SU-DHL-6 (cell line): ENCODE data around the gene KCNC1.

Experiments
- H2AFZ ChIP-seq: fragments of 200-600 bp; sonication (generic); 2 replicates; pipeline ENCODE4 v1.6.1; 2014; ENCODE audit warnings: low read depth, mild to moderate bottlenecking, moderate library complexity, mixed read lengths, antibody characterized with exemption, low read length; ENCODE audit not compliant: severe bottlenecking
- H3F3A ChIP-seq: fragments of 200-600 bp; shearing (Covaris generic); 2 replicates; pipeline ENCODE4 v1.6.0; 2016; ENCODE audit warnings: antibody characterized with exemption, mild to moderate bottlenecking; ENCODE audit not compliant: insufficient read depth
- H3K27ac ChIP-seq: fragments of 200-600 bp; sonication (generic); 2 replicates; pipeline ENCODE4 v1.5.1; 2016; ENCODE audit warnings: low read depth, mild to moderate bottlenecking, low read length, moderate library complexity, mixed read lengths
- H3K27me3 ChIP-seq: fragments of 200-600 bp; sonication (generic), shearing (Covaris generic); 2 replicates; pipeline ENCODE4 v1.6.0; 2014; ENCODE audit warnings: mild to moderate bottlenecking, low read length
- H3K36me3 ChIP-seq: fragments of 200-600 bp; sonication (generic); 2 replicates; pipeline ENCODE4 v1.6.1; 2014; ENCODE audit warnings: mild to moderate bottlenecking, low read length, mixed read lengths
- H3K4me2 ChIP-seq: fragments of 300-600, 200-600 bp; shearing (Covaris generic), sonication (generic); 2 replicates; pipeline ENCODE4 v1.6.0; 2014; ENCODE audit warnings: low read length, low read depth, mild to moderate bottlenecking; ENCODE audit not compliant: poor library complexity, severe bottlenecking
- H3K4me3 ChIP-seq: fragments of 200-600 bp; sonication (generic); 2 replicates; pipeline ENCODE4 v1.5.1; 2014; ENCODE audit warnings: antibody characterized with exemption, low read length, mild to moderate bottlenecking, mixed read lengths; ENCODE audit not compliant: insufficient read depth, poor library complexity, severe bottlenecking
- H3K79me2 ChIP-seq: fragments of 200-600 bp; sonication (generic); 2 replicates; pipeline ENCODE4 v1.6.1; 2014; ENCODE audit warnings: mild to moderate bottlenecking, low read length, moderate library complexity; ENCODE audit not compliant: insufficient read depth
- H3K9ac ChIP-seq: fragments of 200-600 bp; sonication (generic); 2 replicates; pipeline ENCODE4 v1.7.0; 2014; ENCODE audit warnings: mild to moderate bottlenecking, low read length
- H3K9me2 ChIP-seq: fragments of 200-600 bp; sonication (generic); replicated peaks from 2 replicates; pipeline ENCODE4 v1.6.1; 2014; ENCODE audit warnings: low read length; ENCODE audit not compliant: insufficient read depth
- H3K9me3 ChIP-seq: fragments of 200-600 bp; sonication (generic); 2 replicates; pipeline ENCODE4 v1.6.1; 2014; ENCODE audit warnings: low read length, mixed read lengths; ENCODE audit not compliant: insufficient read depth
- H4K20me1 ChIP-seq: fragments of 200-600 bp; sonication (generic); 2 replicates; pipeline ENCODE4 v1.6.1; 2014; ENCODE audit warnings: low read depth, mild to moderate bottlenecking, antibody characterized with exemption, low read length, moderate library complexity, mixed read lengths
- CTCF ChIP-seq: fragments of 200-600 bp; sonication (generic); IDR thresholded peaks from one replicate; pipeline ENCODE4 v1.5.1; 2017; ENCODE audit warnings: antibody characterized with exemption, mild to moderate bottlenecking, low read length, moderate library complexity; ENCODE audit not compliant: insufficient read depth, poor library complexity, severe bottlenecking
- EZH2phosphoT487 ChIP-seq: fragments of 200-600 bp; sonication (generic), shearing (Covaris generic); conservative IDR thresholded peaks from 2 replicates; pipeline ENCODE4 v1.6.1; 2018; ENCODE audit warnings: mild to moderate bottlenecking, antibody characterized with exemption, low read length, moderate library complexity, mixed read lengths

The KCNC1 gene

DNA sequence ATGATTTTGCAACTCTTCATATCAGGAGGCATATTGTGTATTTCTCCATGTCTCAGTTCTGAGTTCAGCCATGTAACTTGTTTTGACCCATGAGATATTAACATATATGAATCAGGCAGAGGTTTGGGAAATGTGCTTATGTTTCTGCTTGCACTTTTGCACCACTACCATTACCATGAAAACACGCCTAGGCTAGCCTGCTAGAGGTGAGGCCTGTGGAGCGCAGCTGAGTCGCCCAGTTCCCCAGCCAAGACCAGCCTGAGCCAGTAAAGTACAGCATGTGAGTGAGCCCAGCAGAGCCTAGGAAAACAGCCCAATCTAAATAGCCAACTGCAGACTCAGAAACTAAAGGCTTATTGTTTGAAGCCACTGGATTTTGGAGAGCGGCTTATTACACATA is 33.6 kb upstream of the KCNC1 start:
- no peak overlapping the region for H3K27ac ChIP-seq
- H3K4me3 ChIP-seq = no peak overlapping the region
- H3K9me3 ChIP-seq = no peaks in the 10 kb centered on the region
- TF ChIP-seq CTCF = no peak
- H3K36me3 ChIP-seq = no peaks in the 10 kb centered on the region
- no peak overlapping the region for H2AFZ ChIP-seq
- no peaks in the 10 kb centered on the region for H3K79me2 ChIP-seq
- no peaks in the 10 kb centered on the region for H3K9me2 ChIP-seq
- H3K4me2 ChIP-seq = no peak overlapping the region
- no peaks in the 10 kb centered on the region for H3F3A ChIP-seq
- H3K27me3 ChIP-seq = no peaks in the 10 kb centered on the region
- H4K20me1 ChIP-seq = no peaks in the 10 kb centered on the region
- H3K9ac ChIP-seq = no peak overlapping the region

- Histone ChIP-seq H3F3A (no peaks in the 10 kb centered on the region), H3K27me3 (no peaks in the 10 kb centered on the region), H4K20me1 (no peaks in the 10 kb centered on the region), H3K9me2 (no peaks in the 10 kb centered on the region), H2AFZ (no peak overlapping the region), H3K9ac (no peak overlapping the region), H3K79me2 (no peaks in the 10 kb centered on the region), H3K4me2 (no peak overlapping the region), H3K36me3 (no peaks in the 10 kb centered on the region), H3K27ac (no peak overlapping the region), H3K4me3 (no peak overlapping the region), H3K9me3 (no peaks in the 10 kb centered on the region)
- TF ChIP-seq CTCF (no peak), EZH2phosphoT487 (no peak)
These were observed 31.7 kb upstream of the KCNC1 start for GRCh38 chr11:17702876-17703275.

GRCh38 chr11:17703951-17704350 is 30.6 kb upstream of the KCNC1 start:
- Histone ChIP-seq H3K9me3 (no peaks in the 10 kb centered on the region), H3K9ac (no peak overlapping the region), H4K20me1 (no peaks in the 10 kb centered on the region), H3K79me2 (no peaks in the 10 kb centered on the region), H3F3A (no peaks in the 10 kb centered on the region), H3K27ac (no peak overlapping the region), H3K27me3 (no peaks in the 10 kb centered on the region), H2AFZ (no peak overlapping the region), H3K4me3 (no peak overlapping the region), H3K36me3 (no peaks in the 10 kb centered on the region), H3K9me2 (no peaks in the 10 kb centered on the region), H3K4me2 (no peak overlapping the region)
- TF ChIP-seq EZH2phosphoT487 (no peak), CTCF (no peak)

- Histone ChIP-seq H3K79me2 (no peaks in the 10 kb centered on the region), H3K27me3 (no peaks in the 10 kb centered on the region), H4K20me1 (no peaks in the 10 kb centered on the region), H3K36me3 (no peaks in the 10 kb centered on the region), H3K9ac (no peak overlapping the region), H3K9me3 (no peaks in the 10 kb centered on the region), H3K9me2 (no peaks in the 10 kb centered on the region), H3K27ac (no peak overlapping the region), H2AFZ (no peak overlapping the region), H3K4me2 (no peak overlapping the region), H3K4me3 (no peak overlapping the region), H3F3A (no peaks in the 10 kb centered on the region)
- TF ChIP-seq CTCF (no peak), EZH2phosphoT487 (no peak)
These were observed 26.8 kb upstream of the KCNC1 start for GRCh38 chr11:17707830-17708229.
